Activated naive CD8-positive, alpha-beta T cell treated with anti-CD3 and anti-CD28 coated beads for 36 hours (primary cell): ENCODE measurements around the gene NRBF2. TPM values are rescaled to one million over a fixed set of nuclear protein-coding genes. Genes with fewer than 3 reads are reported as not detected.
"Not testable (repeated sequence)": the region's sequence is repeated elsewhere in the genome, so short reads cannot be mapped to it uniquely, and the experiment has no call there.

Source experiments
- DNase-seq: peaks from one replicate; pipeline ENCODE4 v3.0.0; 2021
- H3K27ac Mint-ChIP-seq: one replicate; pipeline ENCODE4 v1.8.0; 2022; ENCODE audit warnings: mild to moderate bottlenecking, moderate library complexity, mixed read lengths
- H3K27me3 Mint-ChIP-seq: one replicate; pipeline ENCODE4 v1.8.0; 2022; ENCODE audit warnings: mild to moderate bottlenecking, mixed read lengths
- H3K36me3 Mint-ChIP-seq: one replicate; pipeline ENCODE4 v1.8.0; 2021; ENCODE audit warnings: mild to moderate bottlenecking, mixed read lengths
- H3K4me1 Mint-ChIP-seq: one replicate; pipeline ENCODE4 v1.8.0; 2021; ENCODE audit warnings: mixed read lengths
- H3K4me3 Mint-ChIP-seq: one replicate; pipeline ENCODE4 v1.8.0; 2022; ENCODE audit warnings: mild to moderate bottlenecking, moderate library complexity, mixed read lengths
- H3K9me3 Mint-ChIP-seq: one replicate; pipeline ENCODE4 v1.8.0; 2022; ENCODE audit warnings: mixed read lengths
- total RNA-seq, 2 experiments: library from RNA; stranded (reverse); gene quantifications; one replicate each; pipeline ENCODE4 v1.2.3, GENCODE V29; 2021

Gene NRBF2
- total RNA-seq, 2 experiments from 2014 or later: 27.6 to 27.8 TPM

GRCh38 chr10:63140077-63140476 is 6.9 kb downstream of the NRBF2 start:
- peaks cover 48% of the 10 kb centered on the region for H3K4me1 Mint-ChIP-seq
- peaks cover 1% of the 10 kb centered on the region for H3K9me3 Mint-ChIP-seq
- no peaks in the 10 kb centered on the region for H3K27me3 Mint-ChIP-seq
- no peak overlapping the region for H3K27ac Mint-ChIP-seq
- peaks cover 37% of the 10 kb centered on the region for H3K36me3 Mint-ChIP-seq
- no peak overlapping the region for H3K4me3 Mint-ChIP-seq
- no peak for DNase-seq

- DNase-seq: no peak
- Mint-ChIP-seq H3K9me3 (peaks cover 1% of the 10 kb centered on the region), H3K4me1 (peaks cover 42% of the 10 kb centered on the region), H3K36me3 (peaks cover 41% of the 10 kb centered on the region), H3K4me3 (no peak overlapping the region), H3K27me3 (no peaks in the 10 kb centered on the region), H3K27ac (no peak overlapping the region)
Measured at GRCh38 chr10:63142136-63142535, 9.0 kb downstream of the NRBF2 start.

GRCh38 chr10:63143987-63144386 is 10.9 kb downstream of the NRBF2 start:
- Mint-ChIP-seq H3K36me3 (peaks cover 33% of the 10 kb centered on the region), H3K4me1 (peaks cover 40% of the 10 kb centered on the region), H3K4me3 (no peak overlapping the region), H3K27me3 (no peaks in the 10 kb centered on the region), H3K27ac (no peak overlapping the region), H3K9me3 (peaks cover 1% of the 10 kb centered on the region)
- DNase-seq: no peak

GRCh38 chr10:63145782-63146181 is 12.7 kb downstream of the NRBF2 start:
- no peak overlapping the region for H3K4me3 Mint-ChIP-seq
- peaks cover 23% of the 10 kb centered on the region for H3K36me3 Mint-ChIP-seq
- H3K9me3 Mint-ChIP-seq: peaks cover 1% of the 10 kb centered on the region
- no peaks in the 10 kb centered on the region for H3K27me3 Mint-ChIP-seq
- no peak overlapping the region for H3K27ac Mint-ChIP-seq
- H3K4me1 Mint-ChIP-seq: peaks cover 34% of the 10 kb centered on the region
- no peak for DNase-seq

GRCh38 chr10:63146503-63146902 is 13.4 kb downstream of the NRBF2 start:
- no peak for DNase-seq
- no peak overlapping the region for H3K4me3 Mint-ChIP-seq
- peaks cover 31% of the 10 kb centered on the region for H3K4me1 Mint-ChIP-seq
- H3K36me3 Mint-ChIP-seq: peaks cover 21% of the 10 kb centered on the region
- peaks cover 1% of the 10 kb centered on the region for H3K9me3 Mint-ChIP-seq
- H3K27me3 Mint-ChIP-seq: no peaks in the 10 kb centered on the region
- H3K27ac Mint-ChIP-seq: no peak overlapping the region

- no peak for DNase-seq
- Mint-ChIP-seq H3K36me3 (peaks cover 27% of the 10 kb centered on the region), H3K4me1 (peaks cover 15% of the 10 kb centered on the region), H3K27ac (no peak overlapping the region), H3K27me3 (no peaks in the 10 kb centered on the region), H3K4me3 (no peak overlapping the region), H3K9me3 (no peaks in the 10 kb centered on the region)
Measured at GRCh38 chr10:63150745-63151144, 17.6 kb downstream of the NRBF2 start.

- not testable (repeated sequence) for H3K4me1 Mint-ChIP-seq, DNase-seq, H3K4me3 Mint-ChIP-seq, H3K27ac Mint-ChIP-seq, H3K27me3 Mint-ChIP-seq, H3K9me3 Mint-ChIP-seq
- H3K36me3 Mint-ChIP-seq: peaks cover 17% of the 10 kb centered on the region
Measured at GRCh38 chr10:63153868-63154545, 20.9 kb downstream of the NRBF2 start.

GRCh38 chr10:63154546-63155387 is 21.6 kb downstream of the NRBF2 start:
- Mint-ChIP-seq H3K27me3 (no peaks in the 10 kb centered on the region), H3K27ac (no peak overlapping the region), H3K9me3 (no peaks in the 10 kb centered on the region), H3K4me1 (no peaks in the 10 kb centered on the region), H3K4me3 (no peak overlapping the region), H3K36me3 (peaks cover 13% of the 10 kb centered on the region)
- DNase-seq: no peak

- Mint-ChIP-seq H3K27ac (no peak overlapping the region), H3K4me3 (no peak overlapping the region), H3K27me3 (no peaks in the 10 kb centered on the region), H3K36me3 (peaks cover 13% of the 10 kb centered on the region), H3K4me1 (peaks cover 1% of the 10 kb centered on the region), H3K9me3 (no peaks in the 10 kb centered on the region)
- DNase-seq: no peak
Measured at GRCh38 chr10:63155388-63156020, 22.4 kb downstream of the NRBF2 start.

GRCh38 chr10:63156236-63156635 is 23.1 kb downstream of the NRBF2 start:
- H3K4me1 Mint-ChIP-seq: peaks cover 4% of the 10 kb centered on the region
- H3K27ac Mint-ChIP-seq: no peak overlapping the region
- no peaks in the 10 kb centered on the region for H3K9me3 Mint-ChIP-seq
- no peak for DNase-seq
- no peaks in the 10 kb centered on the region for H3K27me3 Mint-ChIP-seq
- no peak overlapping the region for H3K4me3 Mint-ChIP-seq
- H3K36me3 Mint-ChIP-seq: peaks cover 13% of the 10 kb centered on the region

GRCh38 chr10:63157845-63158624 is 24.9 kb downstream of the NRBF2 start:
- Mint-ChIP-seq H3K4me1 (peaks cover 6% of the 10 kb centered on the region), H3K36me3 (peaks cover 9% of the 10 kb centered on the region), H3K27me3 (no peaks in the 10 kb centered on the region), H3K4me3 (no peak overlapping the region), H3K27ac (no peak overlapping the region), H3K9me3 (no peaks in the 10 kb centered on the region)
- DNase-seq: peak; percentile 34

GRCh38 chr10:63161592-63161991 is 28.5 kb downstream of the NRBF2 start:
- Mint-ChIP-seq H3K4me3 (no peak overlapping the region), H3K27me3 (no peaks in the 10 kb centered on the region), H3K4me1 (peaks cover 6% of the 10 kb centered on the region), H3K27ac (no peak overlapping the region), H3K9me3 (no peaks in the 10 kb centered on the region), H3K36me3 (peaks cover 3% of the 10 kb centered on the region)
- no peak for DNase-seq

GRCh38 chr10:63164166-63164623 is 31.1 kb downstream of the NRBF2 start:
- no peak overlapping the region for H3K27ac Mint-ChIP-seq
- H3K4me1 Mint-ChIP-seq: peaks cover 16% of the 10 kb centered on the region
- H3K36me3 Mint-ChIP-seq: peaks cover 12% of the 10 kb centered on the region

GRCh38 chr10:63165249-63165648 is 32.1 kb downstream of the NRBF2 start:
- H3K27ac Mint-ChIP-seq: no peak overlapping the region
- H3K4me3 Mint-ChIP-seq: no peak overlapping the region
- no peaks in the 10 kb centered on the region for H3K27me3 Mint-ChIP-seq
- H3K36me3 Mint-ChIP-seq: peaks cover 17% of the 10 kb centered on the region
- peaks cover 24% of the 10 kb centered on the region for H3K4me1 Mint-ChIP-seq
- H3K9me3 Mint-ChIP-seq: no peaks in the 10 kb centered on the region
- DNase-seq: no peak

More at GRCh38 chr10:63164166-63164623, 31.1 kb downstream of the NRBF2 start:
- Mint-ChIP-seq H3K27me3 (no peaks in the 10 kb centered on the region), H3K4me3 (no peak overlapping the region), H3K9me3 (no peaks in the 10 kb centered on the region)
- DNase-seq: no peak
